HepG2 (cell line): ENCODE data around the gene CNOT2. TPM values are rescaled to one million over a fixed set of nuclear protein-coding genes. Genes with fewer than 3 reads are reported as not detected.
A peak's percentile ranks its signal among the peaks of the same experiment; 100 is the strongest.

Source experiments
- CENPX ChIP-seq: sonication (generic); formaldehyde crosslinking; IDR thresholded peaks from 2 replicates; pipeline ENCODE4 v1.9.0; 2021; ENCODE audit warnings: mild to moderate bottlenecking, missing genetic modification reagents, moderate library complexity
- HDAC6 ChIP-seq: fragments of 200-600 bp; sonication (generic); IDR thresholded peaks from 2 replicates; pipeline ENCODE4 v1.7.0; 2017; ENCODE audit warnings: mild to moderate bottlenecking, antibody characterized with exemption, low read length, low read depth
- MBD4 ChIP-seq: IDR thresholded peaks from 2 replicates; pipeline ENCODE4 v1.6.1; 2012; ENCODE audit warnings: low read length, inconsistent platforms, borderline replicate concordance
- MLLT10 ChIP-seq: sonication (generic); formaldehyde crosslinking; IDR thresholded peaks from 2 replicates; pipeline ENCODE4 v1.4.0; 2020; ENCODE audit warnings: missing genetic modification reagents
- NFE2L2 ChIP-seq: fragments of 150-350 bp; IDR thresholded peaks from 2 replicates; pipeline ENCODE4 v1.6.1; 2014; ENCODE audit warnings: low read length
- NFIC ChIP-seq: IDR thresholded peaks from 2 replicates; pipeline ENCODE4 v1.6.1; 2012; ENCODE audit warnings: mild to moderate bottlenecking, low read length, inconsistent platforms
- SIX1 ChIP-seq: sonication (generic); formaldehyde crosslinking; IDR thresholded peaks from 2 replicates; pipeline ENCODE4 v1.4.0; 2020; ENCODE audit warnings: missing genetic modification reagents, borderline replicate concordance
- TEF ChIP-seq: sonication (generic); formaldehyde crosslinking; IDR thresholded peaks from 2 replicates; pipeline ENCODE4 v1.5.0; 2020; ENCODE audit warnings: missing genetic modification reagents
- XBP1 ChIP-seq: sonication (generic); formaldehyde crosslinking; IDR thresholded peaks from 2 replicates; pipeline ENCODE4 v1.5.0; 2020; ENCODE audit warnings: missing genetic modification reagents
- ZBTB3 ChIP-seq: sonication (generic); formaldehyde crosslinking; IDR thresholded peaks from 2 replicates; pipeline ENCODE4 v1.4.0; 2020; ENCODE audit warnings: low read depth, mild to moderate bottlenecking, moderate library complexity, missing genetic modification reagents, borderline replicate concordance
- ZBTB38 ChIP-seq: sonication (generic); formaldehyde crosslinking; IDR thresholded peaks from 2 replicates; pipeline ENCODE4 v1.5.1; 2020; ENCODE audit warnings: mild to moderate bottlenecking, missing genetic modification reagents
- ZBTB43 ChIP-seq: sonication (generic); formaldehyde crosslinking; conservative IDR thresholded peaks from 2 replicates; pipeline ENCODE4 v1.4.0; 2020; ENCODE audit warnings: missing genetic modification reagents
- ZFYVE20 ChIP-seq: sonication (generic); formaldehyde crosslinking; IDR thresholded peaks from 2 replicates; pipeline ENCODE4 v1.8.0; 2023; ENCODE audit warnings: low read depth, mild to moderate bottlenecking, moderate library complexity, missing genetic modification reagents, borderline replicate concordance
- ZNF207 ChIP-seq: fragments of 450-650 bp; IDR thresholded peaks from 2 replicates; pipeline ENCODE4 v1.6.1; 2016; ENCODE audit warnings: antibody characterized with exemption, borderline replicate concordance
- ZNF256 ChIP-seq: sonication (generic); formaldehyde crosslinking; conservative IDR thresholded peaks from 2 replicates; pipeline ENCODE4 v1.4.0; 2020; ENCODE audit warnings: missing genetic modification reagents
- ZNF317 ChIP-seq: sonication (generic); formaldehyde crosslinking; IDR thresholded peaks from 2 replicates; pipeline ENCODE4 v1.5.0; 2020; ENCODE audit warnings: mild to moderate bottlenecking, missing genetic modification reagents
- ZNF709 ChIP-seq: sonication (generic); formaldehyde crosslinking; IDR thresholded peaks from 2 replicates; pipeline ENCODE4 v1.5.0; 2020; ENCODE audit warnings: mild to moderate bottlenecking, missing genetic modification reagents
- polyA plus RNA-seq, 8 experiments: library from polyadenylated mRNA; depleted of rRNA in 3 of 8; stranded (reverse) in 7 of 8; unstranded in 1 of 8; fragments of >200 nt; fragmentation: Illumina TruSeq in 4 of 8; extraction: Trizol in 4 of 8; gene quantifications; 2 replicates each; pipeline versions ENCODE4 v1.2.1 to v1.2.3, GENCODE V29; 2011 to 2016; ENCODE audit warnings: low read depth in 4 of 8, missing spikeins in 1 of 8, mixed read lengths in 1 of 8; ENCODE audit not compliant: insufficient read depth in 1 of 8
- total RNA-seq, 5 experiments: library from RNA; depleted of rRNA; stranded (reverse); fragments of >200 nt; fragmentation: Illumina TruSeq; extraction: Trizol; gene quantifications; 2 replicates each; pipeline ENCODE4 v1.2.3, GENCODE V29; 2016; ENCODE audit warnings: low read depth in 1 of 5
- TF ChIP-seq, protein P1 (sequence below): IDR thresholded peaks from 2 replicates; pipeline ENCODE4 v1.6.1; 2016
- TF ChIP-seq, protein P2 (sequence below): sonication (generic); formaldehyde crosslinking; IDR thresholded peaks from 2 replicates; pipeline ENCODE4 v1.4.0; 2020; ENCODE audit warnings: missing genetic modification reagents
- TF ChIP-seq, protein P3 (sequence below): sonication (generic); formaldehyde crosslinking; conservative IDR thresholded peaks from 2 replicates; pipeline ENCODE4 v1.8.0; 2022; ENCODE audit warnings: mild to moderate bottlenecking, moderate library complexity, missing genetic modification reagents
- TF ChIP-seq, protein P4 (sequence below): sonication (generic); formaldehyde crosslinking; IDR thresholded peaks from 2 replicates; pipeline ENCODE4 v1.4.0; 2020; ENCODE audit warnings: mild to moderate bottlenecking, missing genetic modification reagents

Gene CNOT2
- total and polyA plus RNA-seq, 2 of the 13 experiments (the other 11 are each of a cell fraction or from before 2014, with no cell fraction given), result 54.5 to 76.6 TPM

DNA sequence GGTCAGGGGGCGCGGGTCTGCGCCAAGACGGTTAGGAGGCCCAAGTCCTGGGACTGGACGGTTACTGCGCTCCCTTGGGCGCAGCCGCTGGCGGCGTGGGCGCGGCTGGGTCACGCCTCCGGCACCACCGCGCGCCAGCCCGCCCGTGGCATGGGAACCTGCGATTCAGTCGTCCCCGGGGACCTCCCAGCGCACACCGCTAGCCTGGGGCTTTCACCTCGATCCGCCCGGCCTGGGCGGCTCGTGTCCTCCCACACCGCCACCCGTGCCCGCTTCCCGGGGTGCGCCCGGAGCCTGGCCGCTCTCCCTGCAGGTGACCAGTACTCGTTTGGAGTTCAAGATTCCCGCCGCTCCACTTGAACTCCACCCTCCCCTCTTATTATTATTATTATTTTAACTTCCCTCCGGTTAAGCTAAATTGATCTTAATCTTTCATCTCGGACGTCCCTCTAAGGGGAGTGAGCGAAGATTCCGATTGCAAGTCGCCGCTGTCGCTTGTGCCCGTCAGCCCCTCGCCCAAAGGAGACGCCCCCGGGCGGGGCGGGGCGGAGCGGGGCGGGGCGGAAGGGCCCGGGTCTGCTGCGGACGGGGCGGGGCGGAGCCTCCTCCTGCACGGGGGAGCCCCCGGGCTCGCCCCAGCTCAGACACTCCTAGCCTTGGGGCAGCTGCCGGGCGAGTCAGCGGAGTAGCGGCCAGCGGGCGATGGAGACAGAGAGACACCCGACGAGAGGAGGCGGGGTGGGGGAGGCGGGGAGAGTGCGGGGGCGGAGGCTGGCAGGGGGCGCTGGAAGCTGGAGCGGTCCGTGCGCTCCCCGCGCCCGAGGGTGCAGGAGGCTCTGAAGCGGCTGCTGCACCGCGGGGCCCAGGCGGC lies 122.7 kb downstream of the CNOT2 start, which contains the start of gene KCNMB4 (continued):
- no peak for TF ChIP-seq CENPX (CRISPR knock-in tag)
- no peak for TF ChIP-seq NFE2L2
- no peak for TF ChIP-seq ZBTB3 (CRISPR knock-in tag)
- TF ChIP-seq HDAC6, result no peak
- no peak for TF ChIP-seq TEF (CRISPR knock-in tag)
- no peak for TF ChIP-seq XBP1 (CRISPR knock-in tag)
- no peak for TF ChIP-seq ZBTB43 (CRISPR knock-in tag)
- TF ChIP-seq SIX1 (CRISPR knock-in tag), result no peak
- TF ChIP-seq, protein P1, sequence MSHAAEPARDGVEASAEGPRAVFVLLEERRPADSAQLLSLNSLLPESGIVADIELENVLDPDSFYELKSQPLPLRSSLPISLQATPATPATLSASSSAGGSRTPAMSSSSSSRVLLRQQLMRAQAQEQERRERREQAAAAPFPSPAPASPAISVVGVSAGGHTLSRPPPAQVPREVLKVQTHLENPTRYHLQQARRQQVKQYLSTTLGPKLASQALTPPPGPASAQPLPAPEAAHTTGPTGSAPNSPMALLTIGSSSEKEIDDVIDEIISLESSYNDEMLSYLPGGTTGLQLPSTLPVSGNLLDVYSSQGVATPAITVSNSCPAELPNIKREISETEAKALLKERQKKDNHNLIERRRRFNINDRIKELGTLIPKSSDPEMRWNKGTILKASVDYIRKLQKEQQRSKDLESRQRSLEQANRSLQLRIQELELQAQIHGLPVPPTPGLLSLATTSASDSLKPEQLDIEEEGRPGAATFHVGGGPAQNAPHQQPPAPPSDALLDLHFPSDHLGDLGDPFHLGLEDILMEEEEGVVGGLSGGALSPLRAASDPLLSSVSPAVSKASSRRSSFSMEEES, result no peak
- no peak for TF ChIP-seq ZNF256 (CRISPR knock-in tag)
- 0 out of 2 replicates have a peak, but pooled peaks have one; percentile 1 for TF ChIP-seq ZNF317 (CRISPR knock-in tag)
- TF ChIP-seq, protein P2, sequence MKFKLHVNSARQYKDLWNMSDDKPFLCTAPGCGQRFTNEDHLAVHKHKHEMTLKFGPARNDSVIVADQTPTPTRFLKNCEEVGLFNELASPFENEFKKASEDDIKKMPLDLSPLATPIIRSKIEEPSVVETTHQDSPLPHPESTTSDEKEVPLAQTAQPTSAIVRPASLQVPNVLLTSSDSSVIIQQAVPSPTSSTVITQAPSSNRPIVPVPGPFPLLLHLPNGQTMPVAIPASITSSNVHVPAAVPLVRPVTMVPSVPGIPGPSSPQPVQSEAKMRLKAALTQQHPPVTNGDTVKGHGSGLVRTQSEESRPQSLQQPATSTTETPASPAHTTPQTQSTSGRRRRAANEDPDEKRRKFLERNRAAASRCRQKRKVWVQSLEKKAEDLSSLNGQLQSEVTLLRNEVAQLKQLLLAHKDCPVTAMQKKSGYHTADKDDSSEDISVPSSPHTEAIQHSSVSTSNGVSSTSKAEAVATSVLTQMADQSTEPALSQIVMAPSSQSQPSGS (CRISPR knock-in tag), result no peak
- TF ChIP-seq, protein P3, sequence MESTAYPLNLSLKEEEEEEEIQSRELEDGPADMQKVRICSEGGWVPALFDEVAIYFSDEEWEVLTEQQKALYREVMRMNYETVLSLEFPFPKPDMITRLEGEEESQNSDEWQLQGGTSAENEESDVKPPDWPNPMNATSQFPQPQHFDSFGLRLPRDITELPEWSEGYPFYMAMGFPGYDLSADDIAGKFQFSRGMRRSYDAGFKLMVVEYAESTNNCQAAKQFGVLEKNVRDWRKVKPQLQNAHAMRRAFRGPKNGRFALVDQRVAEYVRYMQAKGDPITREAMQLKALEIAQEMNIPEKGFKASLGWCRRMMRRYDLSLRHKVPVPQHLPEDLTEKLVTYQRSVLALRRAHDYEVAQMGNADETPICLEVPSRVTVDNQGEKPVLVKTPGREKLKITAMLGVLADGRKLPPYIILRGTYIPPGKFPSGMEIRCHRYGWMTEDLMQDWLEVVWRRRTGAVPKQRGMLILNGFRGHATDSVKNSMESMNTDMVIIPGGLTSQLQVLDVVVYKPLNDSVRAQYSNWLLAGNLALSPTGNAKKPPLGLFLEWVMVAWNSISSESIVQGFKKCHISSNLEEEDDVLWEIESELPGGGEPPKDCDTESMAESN, result no peak; the same call in 1 of the 2 replicates
- TF ChIP-seq MBD4, result no peak
- no peak for TF ChIP-seq NFIC
- TF ChIP-seq ZNF207, result no peak
- TF ChIP-seq, protein P4, sequence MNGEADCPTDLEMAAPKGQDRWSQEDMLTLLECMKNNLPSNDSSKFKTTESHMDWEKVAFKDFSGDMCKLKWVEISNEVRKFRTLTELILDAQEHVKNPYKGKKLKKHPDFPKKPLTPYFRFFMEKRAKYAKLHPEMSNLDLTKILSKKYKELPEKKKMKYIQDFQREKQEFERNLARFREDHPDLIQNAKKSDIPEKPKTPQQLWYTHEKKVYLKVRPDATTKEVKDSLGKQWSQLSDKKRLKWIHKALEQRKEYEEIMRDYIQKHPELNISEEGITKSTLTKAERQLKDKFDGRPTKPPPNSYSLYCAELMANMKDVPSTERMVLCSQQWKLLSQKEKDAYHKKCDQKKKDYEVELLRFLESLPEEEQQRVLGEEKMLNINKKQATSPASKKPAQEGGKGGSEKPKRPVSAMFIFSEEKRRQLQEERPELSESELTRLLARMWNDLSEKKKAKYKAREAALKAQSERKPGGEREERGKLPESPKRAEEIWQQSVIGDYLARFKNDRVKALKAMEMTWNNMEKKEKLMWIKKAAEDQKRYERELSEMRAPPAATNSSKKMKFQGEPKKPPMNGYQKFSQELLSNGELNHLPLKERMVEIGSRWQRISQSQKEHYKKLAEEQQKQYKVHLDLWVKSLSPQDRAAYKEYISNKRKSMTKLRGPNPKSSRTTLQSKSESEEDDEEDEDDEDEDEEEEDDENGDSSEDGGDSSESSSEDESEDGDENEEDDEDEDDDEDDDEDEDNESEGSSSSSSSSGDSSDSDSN (CRISPR knock-in tag), result no peak
- no peak for TF ChIP-seq ZNF709 (CRISPR knock-in tag)
- no peak for TF ChIP-seq ZBTB38 (CRISPR knock-in tag)
- no peak for TF ChIP-seq ZFYVE20 (CRISPR knock-in tag)
- no peak for TF ChIP-seq MLLT10 (CRISPR knock-in tag)
